Peyer's patch (tissue), 4 donors: ENCODE measurements around the gene RAB40C. TPM values are rescaled to one million over a fixed set of nuclear protein-coding genes. Genes with fewer than 3 reads are reported as not detected.

ENCODE experiments used
- DNase-seq, 3 donors: peaks; one replicate each; pipeline ENCODE4 v3.0.0-alpha.2; 2017 to 2019
- H3K27ac ChIP-seq, 4 donors: fragments of 200-600 bp; sonication (generic); one replicate each; pipeline ENCODE4 v1.5.1; 2016 to 2019
- H3K27me3 ChIP-seq, 2 donors: fragments of 200-600 bp; sonication (generic); one replicate each; pipeline ENCODE4 v1.5.1; 2019
- H3K36me3 ChIP-seq, 3 donors: fragments of 200-600 bp; sonication (generic); one replicate each; pipeline ENCODE4 v1.5.1; 2016 to 2019
- H3K4me1 ChIP-seq, 4 donors: fragments of 200-600 bp; sonication (generic); one replicate each; pipeline ENCODE4 v1.5.1; 2016 to 2019
- H3K4me3 ChIP-seq, 4 donors: fragments of 200-600 bp; sonication (generic); 1 replicate in 3 of 4; 2 replicates in 1 of 4; pipeline ENCODE4 v1.5.1; 2016 to 2019; ENCODE audit warnings: mild to moderate bottlenecking in 1 of 4
- H3K9me3 ChIP-seq, 4 donors: fragments of 200-600 bp; sonication (generic); one replicate each; pipeline ENCODE4 v1.5.1; 2016 to 2019; ENCODE audit warnings: mild to moderate bottlenecking in 1 of 4
- POLR2A ChIP-seq, 2 donors: fragments of 450-650 bp; IDR thresholded peaks; one replicate each; pipeline ENCODE4 v1.5.1; 2017; ENCODE audit warnings: antibody characterized with exemption in 2 of 2, mild to moderate bottlenecking in 2 of 2, moderate library complexity in 2 of 2
- total RNA-seq, 4 donors: library from RNA; depleted of rRNA; stranded (reverse); fragments of >200 nt; gene quantifications; one replicate each; pipeline ENCODE4 v1.1.0, GENCODE V29; 2016
- TF ChIP-seq, protein P1 (sequence below), 6 experiments: fragments of 450-650 bp in 4 of 6; fragments of 200-600 bp in 2 of 6; sonication (generic) in 1 of 6; IDR thresholded peaks; one replicate each; pipeline ENCODE4 v1.5.1; 2017 to 2019; ENCODE audit warnings: antibody characterized with exemption in 6 of 6, mild to moderate bottlenecking in 3 of 6, moderate library complexity in 1 of 6

The RAB40C gene
- total RNA-seq, 4 donors from 2014 or later: 27.2 to 83.6 (median 62.7) TPM

DNA sequence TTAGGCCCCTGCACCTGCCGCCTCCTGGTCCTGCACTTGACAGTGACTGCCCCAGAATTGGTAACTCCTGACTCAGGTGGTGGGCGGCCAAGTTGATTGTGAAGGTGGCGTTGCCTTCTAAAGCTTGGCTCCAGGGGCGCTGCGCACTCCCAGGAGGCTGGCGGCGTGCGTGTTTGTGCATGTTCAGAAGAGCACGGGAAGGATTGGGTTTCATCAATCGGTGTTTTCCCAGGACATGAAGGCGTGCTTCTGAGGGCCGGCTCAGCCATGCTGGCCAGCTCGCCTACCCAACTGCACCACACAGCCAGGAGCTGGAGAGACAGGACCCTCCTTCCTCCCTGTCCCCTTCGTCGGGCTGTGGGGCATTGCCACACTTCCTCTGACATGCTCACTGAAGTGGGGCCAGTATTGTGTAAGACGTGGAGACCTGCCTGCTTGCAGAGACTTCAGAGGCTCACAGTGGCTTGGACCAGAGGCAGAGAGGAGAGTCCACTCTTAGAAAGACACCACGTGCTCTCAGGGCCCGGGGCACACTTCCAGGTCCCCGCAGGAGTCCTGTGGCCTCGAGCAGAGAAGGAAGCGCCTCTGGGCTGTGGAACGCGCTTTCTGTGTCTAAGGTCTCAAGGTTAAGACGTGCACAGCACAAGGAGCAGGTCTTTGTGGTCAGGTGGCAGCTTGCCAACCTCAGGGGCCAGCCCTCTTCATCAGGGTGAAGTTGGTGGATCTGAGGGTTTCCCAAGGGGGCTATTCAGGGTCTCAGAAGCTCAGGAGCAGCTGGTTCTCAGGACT lies 2.8 kb downstream of the RAB40C start:
- no peaks in the 10 kb centered on the region for H3K27me3 ChIP-seq
- H3K4me1 ChIP-seq: peaks cover 12 to 50% (median 19%) of the 10 kb centered on the region in 4 donors
- H3K4me3 ChIP-seq: peak overlapping the region in 2 of 4 donors; percentile 92 to 94
- H3K36me3 ChIP-seq: peaks cover 0 to 13% (median 0%) of the 10 kb centered on the region in 3 donors
- DNase-seq: peak in 2 of 3 donors; percentile 72 to 78
- TF ChIP-seq POLR2A (IDR thresholded peaks at IDR 0.05): peak in 1 of 2 donors; percentile 32
- TF ChIP-seq, protein P1, sequence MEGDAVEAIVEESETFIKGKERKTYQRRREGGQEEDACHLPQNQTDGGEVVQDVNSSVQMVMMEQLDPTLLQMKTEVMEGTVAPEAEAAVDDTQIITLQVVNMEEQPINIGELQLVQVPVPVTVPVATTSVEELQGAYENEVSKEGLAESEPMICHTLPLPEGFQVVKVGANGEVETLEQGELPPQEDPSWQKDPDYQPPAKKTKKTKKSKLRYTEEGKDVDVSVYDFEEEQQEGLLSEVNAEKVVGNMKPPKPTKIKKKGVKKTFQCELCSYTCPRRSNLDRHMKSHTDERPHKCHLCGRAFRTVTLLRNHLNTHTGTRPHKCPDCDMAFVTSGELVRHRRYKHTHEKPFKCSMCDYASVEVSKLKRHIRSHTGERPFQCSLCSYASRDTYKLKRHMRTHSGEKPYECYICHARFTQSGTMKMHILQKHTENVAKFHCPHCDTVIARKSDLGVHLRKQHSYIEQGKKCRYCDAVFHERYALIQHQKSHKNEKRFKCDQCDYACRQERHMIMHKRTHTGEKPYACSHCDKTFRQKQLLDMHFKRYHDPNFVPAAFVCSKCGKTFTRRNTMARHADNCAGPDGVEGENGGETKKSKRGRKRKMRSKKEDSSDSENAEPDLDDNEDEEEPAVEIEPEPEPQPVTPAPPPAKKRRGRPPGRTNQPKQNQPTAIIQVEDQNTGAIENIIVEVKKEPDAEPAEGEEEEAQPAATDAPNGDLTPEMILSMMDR (IDR thresholded peaks at IDR 0.05): no peak
- no peaks in the 10 kb centered on the region for H3K9me3 ChIP-seq
- H3K27ac ChIP-seq: peak overlapping the region in 3 of 4 donors; percentile 79 to 94 (median 93)

DNA sequence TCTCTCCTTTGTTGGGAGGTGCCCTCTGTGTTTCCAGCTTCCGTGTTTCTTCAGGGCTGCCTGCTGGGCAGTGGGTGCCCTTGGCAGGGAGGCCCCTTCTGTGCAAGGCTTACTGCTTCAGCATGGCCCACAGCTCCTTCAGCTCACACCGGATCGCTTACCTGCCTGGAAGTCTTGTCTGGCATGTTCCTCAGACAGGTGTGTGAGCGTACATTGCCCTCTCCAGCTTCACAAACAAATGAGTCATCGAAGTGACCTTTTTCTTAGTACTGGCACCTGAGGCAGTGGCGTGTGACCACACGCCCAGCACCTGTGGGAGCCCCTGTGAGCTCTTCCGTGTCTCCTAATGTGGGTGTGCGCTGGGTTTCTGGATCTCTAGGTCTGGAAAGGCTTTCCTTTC lies 3.5 kb downstream of the RAB40C start:
- Histone ChIP-seq H3K9me3 (no peaks in the 10 kb centered on the region), H3K27ac (peak overlapping the region in 3 of 4 donors; percentile 79 to 94 (median 93)), H3K4me1 (peaks cover 11 to 45% (median 13%) of the 10 kb centered on the region in 4 donors), H3K27me3 (no peaks in the 10 kb centered on the region), H3K4me3 (peak overlapping the region in 2 of 4 donors; percentile 31 to 92), H3K36me3 (peaks cover 0 to 13% (median 0%) of the 10 kb centered on the region in 3 donors)
- TF ChIP-seq POLR2A (IDR thresholded peaks at IDR 0.05): peak; percentile 35 to 67
- TF ChIP-seq, protein P1 (IDR thresholded peaks at IDR 0.05): no peak
- DNase-seq: peak in 2 of 3 donors; percentile 77 to 84

DNA sequence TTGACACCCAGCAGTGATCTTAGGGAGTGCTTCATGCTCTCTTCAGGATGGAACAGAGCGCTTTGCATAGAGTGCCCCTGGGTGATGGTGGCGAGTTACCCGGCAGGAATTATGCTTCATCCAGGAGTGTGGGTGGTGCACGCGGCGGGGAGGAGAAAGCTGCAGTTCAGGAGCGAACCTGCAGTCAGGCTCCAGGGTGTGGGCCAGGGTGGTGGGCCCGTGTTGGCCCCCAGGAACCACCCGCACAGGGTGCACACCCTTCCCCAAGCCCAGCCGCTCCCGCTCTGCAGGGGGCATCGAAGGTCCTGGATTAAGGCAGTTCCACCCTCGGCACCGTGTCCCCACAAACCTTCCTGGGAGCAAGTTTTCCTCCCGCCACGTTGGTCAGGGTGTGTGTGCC lies 3.9 kb downstream of the RAB40C start:
- no peak for DNase-seq
- Histone ChIP-seq H3K27me3 (no peaks in the 10 kb centered on the region), H3K4me1 (peaks cover 11 to 45% (median 12%) of the 10 kb centered on the region in 4 donors), H3K9me3 (no peaks in the 10 kb centered on the region), H3K4me3 (peak overlapping the region in 2 of 4 donors; percentile 24 to 31), H3K27ac (peak overlapping the region in 3 of 4 donors; percentile 79 to 94 (median 93)), H3K36me3 (peaks cover 0 to 16% (median 0%) of the 10 kb centered on the region in 3 donors)
- TF ChIP-seq POLR2A (IDR thresholded peaks at IDR 0.05): peak in 1 of 2 donors; percentile 0
- TF ChIP-seq, protein P1 (IDR thresholded peaks at IDR 0.05): peak in 3 of 6 experiments; percentile 11 to 20 (median 14)

DNA sequence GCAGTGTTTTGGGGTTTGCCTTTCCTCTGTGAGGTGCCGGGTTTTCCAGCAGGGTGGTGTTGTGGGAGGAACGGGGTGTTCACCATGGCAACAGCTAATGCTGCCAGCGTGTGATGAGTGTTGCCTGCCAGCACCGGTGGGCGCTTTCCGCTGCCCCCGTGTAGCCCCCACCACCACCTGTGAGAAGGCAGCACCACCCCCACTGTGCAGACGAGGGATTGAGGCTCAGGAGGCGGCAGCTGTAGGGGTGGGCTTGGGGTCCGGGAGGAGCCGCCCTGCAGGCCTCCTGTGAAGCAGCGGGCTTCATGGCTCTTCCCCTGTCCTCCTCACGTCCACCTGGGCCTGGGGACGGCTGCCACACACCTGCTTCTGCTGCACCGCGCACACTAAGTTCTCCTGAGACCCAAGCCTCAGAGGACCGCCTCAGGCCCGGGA lies 5.2 kb downstream of the RAB40C start:
- no peak for DNase-seq
- Histone ChIP-seq H3K4me3 (no peak overlapping the region), H3K27ac (peak overlapping the region in 2 of 4 donors; percentile 25 to 94), H3K36me3 (peaks cover 0 to 21% (median 0%) of the 10 kb centered on the region in 3 donors), H3K4me1 (peaks cover 11 to 45% (median 12%) of the 10 kb centered on the region in 4 donors), H3K27me3 (no peaks in the 10 kb centered on the region), H3K9me3 (no peaks in the 10 kb centered on the region)
- TF ChIP-seq POLR2A (IDR thresholded peaks at IDR 0.05): no peak
- TF ChIP-seq, protein P1 (IDR thresholded peaks at IDR 0.05): no peak

DNA sequence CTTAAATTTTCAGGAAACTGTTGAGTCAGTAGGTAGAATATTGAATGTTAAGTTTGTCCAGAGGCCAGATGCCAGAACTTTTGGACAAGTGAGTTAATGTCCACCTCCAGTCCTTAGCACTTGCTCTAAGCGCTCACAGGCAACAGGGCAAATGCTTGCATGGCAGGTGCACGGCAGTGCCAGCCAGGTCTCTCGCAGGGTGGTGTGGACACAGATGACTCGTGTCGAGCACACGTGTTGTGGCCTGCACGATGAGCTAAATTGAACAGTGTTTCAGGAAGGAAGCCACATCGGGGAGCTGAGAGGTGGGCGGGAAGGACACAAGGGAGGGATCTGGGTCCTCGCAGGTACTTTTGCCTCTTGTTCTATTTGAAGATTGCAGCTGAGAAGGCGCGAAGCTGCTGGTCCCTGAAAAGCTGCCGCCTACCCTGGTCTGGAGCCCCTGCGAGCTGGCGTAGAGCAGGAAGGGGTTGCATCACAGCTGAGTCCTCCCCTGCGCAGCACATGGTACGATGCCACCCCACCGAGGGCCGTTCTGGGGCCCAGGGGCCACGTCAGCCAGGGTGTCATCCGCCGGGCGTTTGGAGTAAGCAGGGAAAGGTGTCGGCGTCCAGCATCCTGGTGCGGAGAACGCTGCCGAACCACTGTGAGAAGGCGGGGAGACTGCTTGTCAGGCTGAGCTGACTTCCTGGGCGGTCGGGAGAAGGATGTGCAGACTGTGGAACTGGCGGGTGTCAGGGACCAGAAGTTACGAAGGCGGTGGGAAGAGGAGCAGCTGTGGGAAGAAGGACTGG lies 6.3 kb downstream of the RAB40C start:
- Histone ChIP-seq H3K36me3 (peaks cover 0 to 27% (median 0%) of the 10 kb centered on the region in 3 donors), H3K27ac (no peak overlapping the region), H3K4me3 (no peak overlapping the region), H3K9me3 (no peaks in the 10 kb centered on the region), H3K4me1 (peaks cover 5 to 39% (median 10%) of the 10 kb centered on the region in 4 donors), H3K27me3 (no peaks in the 10 kb centered on the region)
- TF ChIP-seq, protein P1 (IDR thresholded peaks at IDR 0.05): no peak
- TF ChIP-seq POLR2A (IDR thresholded peaks at IDR 0.05): no peak
- DNase-seq: no peak
